ENCODE results near the gene SPATA9. TPM values are rescaled to one million over a fixed set of nuclear protein-coding genes. Genes with fewer than 3 reads are reported as not detected.

SPATA9 gene
- total and polyA plus RNA-seq, 4 donors = 0.28 to 0.49 TPM; not detected in 2

DNA sequence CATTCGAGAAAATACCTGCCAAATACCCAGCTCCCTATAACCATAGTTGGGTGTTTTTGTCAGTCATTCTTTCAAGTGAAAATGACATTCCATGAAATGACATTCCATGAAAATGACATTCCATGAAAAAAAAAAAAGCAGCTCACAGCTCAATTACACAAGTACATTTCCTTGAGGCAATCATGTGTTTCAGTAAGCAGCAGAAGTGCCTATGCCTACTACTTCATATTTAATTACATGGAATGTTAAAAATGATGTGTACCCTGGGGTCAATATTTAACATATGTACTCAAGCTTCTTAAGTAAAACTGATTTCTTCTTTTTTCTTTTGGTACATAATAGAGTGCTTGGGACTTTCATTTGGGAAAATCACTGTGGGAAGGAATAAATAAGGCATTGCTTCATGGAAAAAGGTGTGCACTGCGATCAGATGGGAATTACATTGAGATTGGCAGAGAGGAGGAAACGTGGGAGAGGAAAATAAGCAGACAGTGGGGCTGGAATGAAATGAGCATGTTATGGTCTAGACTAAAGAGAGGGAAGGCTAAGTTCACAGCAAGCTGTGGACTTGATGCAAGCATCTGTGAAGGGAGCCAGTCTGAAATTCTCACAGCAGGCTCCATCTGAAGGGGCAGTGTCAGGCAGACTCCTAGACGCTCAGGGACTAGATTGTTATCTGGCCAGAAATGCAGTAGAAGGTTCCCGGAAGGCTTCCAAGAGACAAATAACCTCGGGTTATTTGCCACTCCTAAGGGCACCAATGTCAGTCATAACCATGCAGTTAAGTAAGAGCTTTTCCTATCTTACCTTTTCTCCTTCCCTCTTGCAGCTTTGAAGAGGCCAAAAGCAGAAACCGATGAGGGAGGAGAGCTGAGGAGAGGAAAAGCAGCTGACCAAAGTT, 15.2 kb upstream of the SPATA9 start:
- 73% methylated on average over 7 of the region's 7 CpGs for whole genome bisulfite sequencing
- TF ChIP-seq, protein P1, sequence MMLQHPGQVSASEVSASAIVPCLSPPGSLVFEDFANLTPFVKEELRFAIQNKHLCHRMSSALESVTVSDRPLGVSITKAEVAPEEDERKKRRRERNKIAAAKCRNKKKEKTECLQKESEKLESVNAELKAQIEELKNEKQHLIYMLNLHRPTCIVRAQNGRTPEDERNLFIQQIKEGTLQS (IDR thresholded peaks at IDR 0.05) = no peak
- TF ChIP-seq FOXA2 (IDR thresholded peaks at IDR 0.05) (no peak), FOXA1 (IDR thresholded peaks at IDR 0.05) (no peak), GABPA (IDR thresholded peaks at IDR 0.05 in 1 of 2, conservative IDR thresholded peaks at IDR 0.05 in 1 of 2) (no peak), TAF1 (conservative IDR thresholded peaks at IDR 0.05) (no peak), NR2F2 (IDR thresholded peaks at IDR 0.05) (no peak)
- H3K27me3 ChIP-seq (ENCODE audit: control insufficient read depth in 4 of 4, insufficient read depth in 4 of 4, low read length in 3 of 4) = no peaks in the 10 kb centered on the region
- H3K4me3 ChIP-seq (ENCODE audit: low read depth in 1 of 3, low read length in 3 of 3) = no peak overlapping the region
- no peaks in the 10 kb centered on the region for H3K9me3 ChIP-seq (ENCODE audit: control insufficient read depth in 4 of 4, low read length in 3 of 4)
- H3K9ac ChIP-seq (ENCODE audit: low read depth in 1 of 2, low read length in 2 of 2) = no peak overlapping the region
- no peak overlapping the region for H3K27ac ChIP-seq (ENCODE audit: low read depth in 1 of 2, low read length in 2 of 2)
- no peaks in the 10 kb centered on the region for H3K4me1 ChIP-seq (ENCODE audit: control insufficient read depth in 4 of 4, insufficient read depth in 4 of 4, low read length in 3 of 4)
- DNase-seq (ENCODE audit: low spot score) = no peak
- H3K36me3 ChIP-seq (ENCODE audit: control insufficient read depth in 4 of 4, insufficient read depth in 3 of 4, low read depth in 1 of 4, low read length in 3 of 4) = no peaks in the 10 kb centered on the region

DNA sequence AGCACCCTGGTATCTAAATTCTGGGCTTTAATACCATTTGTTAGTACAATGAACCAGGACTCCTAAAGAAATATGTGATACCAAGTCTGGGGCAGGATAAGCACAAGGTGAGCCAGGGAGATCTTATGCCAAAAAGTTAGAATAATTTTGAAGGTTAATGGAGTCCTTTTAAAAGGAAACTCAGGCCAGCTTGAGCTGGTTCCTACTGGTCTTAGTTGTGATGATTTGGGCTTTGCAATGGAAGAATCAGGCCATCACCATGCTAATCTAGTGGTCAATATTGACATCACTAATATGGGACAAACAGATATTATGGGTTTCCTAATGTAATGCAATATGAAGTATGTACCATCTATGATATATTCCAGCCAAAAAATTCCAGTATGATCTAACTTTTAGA, 7.5 kb upstream of the SPATA9 start:
- no peak overlapping the region for H3K27ac ChIP-seq (ENCODE audit: low read depth in 1 of 2, low read length in 2 of 2)
- H3K4me1 ChIP-seq (ENCODE audit: control insufficient read depth in 4 of 4, insufficient read depth in 4 of 4, low read length in 3 of 4) = no peaks in the 10 kb centered on the region
- no peaks in the 10 kb centered on the region for H3K27me3 ChIP-seq (ENCODE audit: control insufficient read depth in 4 of 4, insufficient read depth in 4 of 4, low read length in 3 of 4)
- H3K9ac ChIP-seq (ENCODE audit: low read depth in 1 of 2, low read length in 2 of 2) = no peak overlapping the region
- TF ChIP-seq, protein P2, sequence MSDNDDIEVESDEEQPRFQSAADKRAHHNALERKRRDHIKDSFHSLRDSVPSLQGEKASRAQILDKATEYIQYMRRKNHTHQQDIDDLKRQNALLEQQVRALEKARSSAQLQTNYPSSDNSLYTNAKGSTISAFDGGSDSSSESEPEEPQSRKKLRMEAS (IDR thresholded peaks at IDR 0.05) = no peak
- TF ChIP-seq FOXA2 (IDR thresholded peaks at IDR 0.05) (no peak), SP1 (IDR thresholded peaks at IDR 0.05) (no peak), HNF4G (IDR thresholded peaks at IDR 0.05) (no peak), NR2F2 (IDR thresholded peaks at IDR 0.05) (no peak), EGR1 (IDR thresholded peaks at IDR 0.05; ENCODE audit: low read depth in 2 of 2) (no peak), TAF1 (conservative IDR thresholded peaks at IDR 0.05) (no peak), RXRA (IDR thresholded peaks at IDR 0.05) (no peak), JUND (IDR thresholded peaks at IDR 0.05) (no peak), YY1 (IDR thresholded peaks at IDR 0.05) (no peak), RAD21 (IDR thresholded peaks at IDR 0.05) (no peak), GABPA (IDR thresholded peaks at IDR 0.05 in 1 of 2, conservative IDR thresholded peaks at IDR 0.05 in 1 of 2) (no peak), HNF4A (conservative IDR thresholded peaks at IDR 0.05) (no peak), FOXA1 (IDR thresholded peaks at IDR 0.05) (no peak)
- TF ChIP-seq, protein P3, sequence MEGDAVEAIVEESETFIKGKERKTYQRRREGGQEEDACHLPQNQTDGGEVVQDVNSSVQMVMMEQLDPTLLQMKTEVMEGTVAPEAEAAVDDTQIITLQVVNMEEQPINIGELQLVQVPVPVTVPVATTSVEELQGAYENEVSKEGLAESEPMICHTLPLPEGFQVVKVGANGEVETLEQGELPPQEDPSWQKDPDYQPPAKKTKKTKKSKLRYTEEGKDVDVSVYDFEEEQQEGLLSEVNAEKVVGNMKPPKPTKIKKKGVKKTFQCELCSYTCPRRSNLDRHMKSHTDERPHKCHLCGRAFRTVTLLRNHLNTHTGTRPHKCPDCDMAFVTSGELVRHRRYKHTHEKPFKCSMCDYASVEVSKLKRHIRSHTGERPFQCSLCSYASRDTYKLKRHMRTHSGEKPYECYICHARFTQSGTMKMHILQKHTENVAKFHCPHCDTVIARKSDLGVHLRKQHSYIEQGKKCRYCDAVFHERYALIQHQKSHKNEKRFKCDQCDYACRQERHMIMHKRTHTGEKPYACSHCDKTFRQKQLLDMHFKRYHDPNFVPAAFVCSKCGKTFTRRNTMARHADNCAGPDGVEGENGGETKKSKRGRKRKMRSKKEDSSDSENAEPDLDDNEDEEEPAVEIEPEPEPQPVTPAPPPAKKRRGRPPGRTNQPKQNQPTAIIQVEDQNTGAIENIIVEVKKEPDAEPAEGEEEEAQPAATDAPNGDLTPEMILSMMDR (IDR thresholded peaks at IDR 0.05; ENCODE audit: low read depth, low read length, missing input control) = no peak
- TF ChIP-seq, protein P4, sequence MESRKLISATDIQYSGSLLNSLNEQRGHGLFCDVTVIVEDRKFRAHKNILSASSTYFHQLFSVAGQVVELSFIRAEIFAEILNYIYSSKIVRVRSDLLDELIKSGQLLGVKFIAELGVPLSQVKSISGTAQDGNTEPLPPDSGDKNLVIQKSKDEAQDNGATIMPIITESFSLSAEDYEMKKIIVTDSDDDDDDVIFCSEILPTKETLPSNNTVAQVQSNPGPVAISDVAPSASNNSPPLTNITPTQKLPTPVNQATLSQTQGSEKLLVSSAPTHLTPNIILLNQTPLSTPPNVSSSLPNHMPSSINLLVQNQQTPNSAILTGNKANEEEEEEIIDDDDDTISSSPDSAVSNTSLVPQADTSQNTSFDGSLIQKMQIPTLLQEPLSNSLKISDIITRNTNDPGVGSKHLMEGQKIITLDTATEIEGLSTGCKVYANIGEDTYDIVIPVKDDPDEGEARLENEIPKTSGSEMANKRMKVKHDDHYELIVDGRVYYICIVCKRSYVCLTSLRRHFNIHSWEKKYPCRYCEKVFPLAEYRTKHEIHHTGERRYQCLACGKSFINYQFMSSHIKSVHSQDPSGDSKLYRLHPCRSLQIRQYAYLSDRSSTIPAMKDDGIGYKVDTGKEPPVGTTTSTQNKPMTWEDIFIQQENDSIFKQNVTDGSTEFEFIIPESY (IDR thresholded peaks at IDR 0.05) = no peak
- TF ChIP-seq, protein P5, sequence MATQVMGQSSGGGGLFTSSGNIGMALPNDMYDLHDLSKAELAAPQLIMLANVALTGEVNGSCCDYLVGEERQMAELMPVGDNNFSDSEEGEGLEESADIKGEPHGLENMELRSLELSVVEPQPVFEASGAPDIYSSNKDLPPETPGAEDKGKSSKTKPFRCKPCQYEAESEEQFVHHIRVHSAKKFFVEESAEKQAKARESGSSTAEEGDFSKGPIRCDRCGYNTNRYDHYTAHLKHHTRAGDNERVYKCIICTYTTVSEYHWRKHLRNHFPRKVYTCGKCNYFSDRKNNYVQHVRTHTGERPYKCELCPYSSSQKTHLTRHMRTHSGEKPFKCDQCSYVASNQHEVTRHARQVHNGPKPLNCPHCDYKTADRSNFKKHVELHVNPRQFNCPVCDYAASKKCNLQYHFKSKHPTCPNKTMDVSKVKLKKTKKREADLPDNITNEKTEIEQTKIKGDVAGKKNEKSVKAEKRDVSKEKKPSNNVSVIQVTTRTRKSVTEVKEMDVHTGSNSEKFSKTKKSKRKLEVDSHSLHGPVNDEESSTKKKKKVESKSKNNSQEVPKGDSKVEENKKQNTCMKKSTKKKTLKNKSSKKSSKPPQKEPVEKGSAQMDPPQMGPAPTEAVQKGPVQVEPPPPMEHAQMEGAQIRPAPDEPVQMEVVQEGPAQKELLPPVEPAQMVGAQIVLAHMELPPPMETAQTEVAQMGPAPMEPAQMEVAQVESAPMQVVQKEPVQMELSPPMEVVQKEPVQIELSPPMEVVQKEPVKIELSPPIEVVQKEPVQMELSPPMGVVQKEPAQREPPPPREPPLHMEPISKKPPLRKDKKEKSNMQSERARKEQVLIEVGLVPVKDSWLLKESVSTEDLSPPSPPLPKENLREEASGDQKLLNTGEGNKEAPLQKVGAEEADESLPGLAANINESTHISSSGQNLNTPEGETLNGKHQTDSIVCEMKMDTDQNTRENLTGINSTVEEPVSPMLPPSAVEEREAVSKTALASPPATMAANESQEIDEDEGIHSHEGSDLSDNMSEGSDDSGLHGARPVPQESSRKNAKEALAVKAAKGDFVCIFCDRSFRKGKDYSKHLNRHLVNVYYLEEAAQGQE (IDR thresholded peaks at IDR 0.05) = no peak
- TF ChIP-seq, protein P1 (IDR thresholded peaks at IDR 0.05) = no peak
- H3K9me3 ChIP-seq (ENCODE audit: control insufficient read depth in 4 of 4, low read length in 3 of 4) = no peaks in the 10 kb centered on the region
- DNase-seq (ENCODE audit: low spot score) = no peak
- H3K4me3 ChIP-seq (ENCODE audit: low read depth in 1 of 3, low read length in 3 of 3) = no peak overlapping the region
- H3K36me3 ChIP-seq (ENCODE audit: control insufficient read depth in 4 of 4, insufficient read depth in 3 of 4, low read depth in 1 of 4, low read length in 3 of 4) = no peaks in the 10 kb centered on the region

Measured in liver (tissue), 9 donors.